ENCODE data around the gene IL1A. TPM values are rescaled to one million over a fixed set of nuclear protein-coding genes. Genes with fewer than 3 reads are reported as not detected.

IL1A gene
- total RNA-seq, 1 donor from 2014 or later = 82.7 TPM

DNA sequence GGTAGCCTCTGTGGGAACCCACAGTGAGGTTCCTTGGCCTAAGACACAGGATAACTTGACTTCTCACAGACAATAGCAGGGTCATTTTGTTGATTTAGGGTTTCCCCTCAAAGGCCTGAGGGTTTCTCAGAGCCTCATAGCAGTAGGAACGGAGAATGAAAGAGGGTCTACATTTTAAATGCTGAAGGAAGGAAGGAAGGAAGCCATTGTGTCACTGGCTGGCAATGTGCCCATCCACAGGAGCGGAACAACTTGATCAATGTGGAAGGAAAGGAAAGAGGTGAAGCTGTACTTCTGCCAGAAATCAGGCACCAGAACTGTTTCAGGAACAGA lies 47.2 kb upstream of the IL1A start:
- Histone ChIP-seq H3K4me3 (ENCODE audit: low read depth, low read length) (no peak overlapping the region), H3K36me3 (ENCODE audit: control insufficient read depth, insufficient read depth, low read length) (peaks cover 16% of the 10 kb centered on the region), H3K27me3 (ENCODE audit: control insufficient read depth, insufficient read depth, low read length) (no peaks in the 10 kb centered on the region)
- TF ChIP-seq, protein P1, sequence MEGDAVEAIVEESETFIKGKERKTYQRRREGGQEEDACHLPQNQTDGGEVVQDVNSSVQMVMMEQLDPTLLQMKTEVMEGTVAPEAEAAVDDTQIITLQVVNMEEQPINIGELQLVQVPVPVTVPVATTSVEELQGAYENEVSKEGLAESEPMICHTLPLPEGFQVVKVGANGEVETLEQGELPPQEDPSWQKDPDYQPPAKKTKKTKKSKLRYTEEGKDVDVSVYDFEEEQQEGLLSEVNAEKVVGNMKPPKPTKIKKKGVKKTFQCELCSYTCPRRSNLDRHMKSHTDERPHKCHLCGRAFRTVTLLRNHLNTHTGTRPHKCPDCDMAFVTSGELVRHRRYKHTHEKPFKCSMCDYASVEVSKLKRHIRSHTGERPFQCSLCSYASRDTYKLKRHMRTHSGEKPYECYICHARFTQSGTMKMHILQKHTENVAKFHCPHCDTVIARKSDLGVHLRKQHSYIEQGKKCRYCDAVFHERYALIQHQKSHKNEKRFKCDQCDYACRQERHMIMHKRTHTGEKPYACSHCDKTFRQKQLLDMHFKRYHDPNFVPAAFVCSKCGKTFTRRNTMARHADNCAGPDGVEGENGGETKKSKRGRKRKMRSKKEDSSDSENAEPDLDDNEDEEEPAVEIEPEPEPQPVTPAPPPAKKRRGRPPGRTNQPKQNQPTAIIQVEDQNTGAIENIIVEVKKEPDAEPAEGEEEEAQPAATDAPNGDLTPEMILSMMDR (IDR thresholded peaks at IDR 0.05; ENCODE audit: insufficient read depth, low read length, severe bottlenecking) = no peak
- DNase-seq (ENCODE audit: low read depth) (no peak), FAIRE-seq (no peak)

GRCh38 chr2:112830682-112831512 lies 46.6 kb upstream of the IL1A start:
- DNase-seq (ENCODE audit: low read depth) (no peak), FAIRE-seq (no peak)
- Histone ChIP-seq H3K36me3 (ENCODE audit: control insufficient read depth, insufficient read depth, low read length) (peaks cover 16% of the 10 kb centered on the region), H3K4me3 (ENCODE audit: low read depth, low read length) (no peak overlapping the region), H3K27me3 (ENCODE audit: control insufficient read depth, insufficient read depth, low read length) (no peaks in the 10 kb centered on the region)
- TF ChIP-seq, protein P1 (IDR thresholded peaks at IDR 0.05; ENCODE audit: insufficient read depth, low read length, severe bottlenecking) = no peak

DNA sequence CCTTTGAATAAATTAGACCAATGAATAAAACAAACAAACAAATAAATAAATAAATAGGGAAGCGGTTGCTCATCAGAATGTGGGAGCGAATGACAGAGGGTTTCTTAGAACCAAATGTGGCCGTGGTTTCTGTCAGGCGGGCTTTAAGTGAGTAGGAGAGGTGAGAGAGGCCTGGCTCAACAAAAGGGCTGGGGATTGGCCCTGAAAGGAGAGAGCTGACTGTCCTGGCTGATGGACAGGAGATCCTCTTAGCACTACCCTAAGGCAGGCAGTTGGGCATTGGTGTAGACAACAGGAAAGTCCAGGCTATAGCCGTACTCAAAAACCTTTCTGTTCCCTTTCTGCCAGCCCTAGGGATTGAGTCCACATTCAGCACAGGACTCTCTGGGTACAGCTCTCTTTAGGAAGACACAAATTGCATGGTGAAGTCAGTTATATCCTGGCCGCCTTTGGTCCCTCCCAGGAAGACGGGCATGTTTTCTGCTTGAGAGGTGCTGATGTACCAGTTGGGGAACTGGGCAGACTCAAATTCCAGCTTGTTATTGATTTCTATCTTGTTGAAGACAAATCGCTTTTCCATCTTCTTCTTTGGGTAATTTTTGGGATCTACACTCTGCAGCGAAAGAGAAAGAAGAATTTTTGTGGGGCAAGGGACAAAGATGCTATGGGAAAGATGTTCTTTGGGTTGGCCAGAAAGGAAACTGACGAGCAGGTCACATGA lies 45.8 kb upstream of the IL1A start:
- Histone ChIP-seq H3K27me3 (ENCODE audit: control insufficient read depth, insufficient read depth, low read length) (no peaks in the 10 kb centered on the region), H3K4me3 (ENCODE audit: low read depth, low read length) (no peak overlapping the region), H3K36me3 (ENCODE audit: control insufficient read depth, insufficient read depth, low read length) (peaks cover 16% of the 10 kb centered on the region)
- no peak for FAIRE-seq
- no peak for DNase-seq (ENCODE audit: low read depth)
- TF ChIP-seq, protein P1 (IDR thresholded peaks at IDR 0.05; ENCODE audit: insufficient read depth, low read length, severe bottlenecking) = no peak

DNA sequence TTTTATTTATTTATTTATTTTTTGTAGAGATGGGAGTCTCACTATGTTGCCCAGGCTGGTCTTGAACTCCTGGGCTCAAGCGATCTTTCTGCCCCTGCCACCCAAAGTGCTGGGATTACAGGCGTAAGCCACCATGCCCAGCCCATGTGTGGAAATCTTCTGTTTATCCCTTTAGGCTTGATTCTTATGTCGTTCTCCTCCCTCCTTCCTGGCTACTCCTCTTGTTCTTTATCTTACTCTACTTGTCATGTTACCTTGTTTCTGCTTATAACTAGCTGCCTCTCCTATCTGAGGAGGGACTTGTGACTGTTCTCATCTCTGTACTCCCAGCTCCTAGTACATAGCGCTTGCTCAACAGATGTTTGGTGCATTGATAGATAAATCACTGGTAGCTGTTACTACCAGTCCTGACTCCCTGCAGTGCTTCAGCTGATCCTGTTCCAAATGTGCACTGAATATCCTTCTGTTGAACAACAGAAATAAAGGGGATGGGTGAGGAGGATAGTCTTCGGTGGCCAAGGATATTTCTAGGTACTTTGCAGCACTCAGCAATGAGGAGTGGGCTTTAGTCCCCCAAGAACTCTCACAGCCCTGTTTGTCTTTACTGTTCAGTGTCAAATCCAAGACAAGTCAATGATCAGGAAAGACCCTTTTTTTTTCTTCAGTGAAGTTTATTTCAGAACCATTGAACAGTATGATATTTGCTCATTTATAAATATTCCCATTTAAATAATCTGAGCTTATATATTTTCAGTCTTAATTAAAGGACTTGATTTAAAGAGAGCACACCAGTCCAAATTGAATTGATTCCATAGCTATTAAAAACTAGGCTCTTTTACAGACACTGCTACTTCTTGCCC lies 45.0 kb upstream of the IL1A start:
- Histone ChIP-seq H3K36me3 (ENCODE audit: control insufficient read depth, insufficient read depth, low read length) (peaks cover 16% of the 10 kb centered on the region), H3K4me3 (ENCODE audit: low read depth, low read length) (no peak overlapping the region), H3K27me3 (ENCODE audit: control insufficient read depth, insufficient read depth, low read length) (no peaks in the 10 kb centered on the region)
- FAIRE-seq (no peak), DNase-seq (ENCODE audit: low read depth) (no peak)
- TF ChIP-seq, protein P1 (IDR thresholded peaks at IDR 0.05; ENCODE audit: insufficient read depth, low read length, severe bottlenecking) = no peak

GRCh38 chr2:112828251-112828691 lies 44.0 kb upstream of the IL1A start:
- DNase-seq (ENCODE audit: low read depth) (no peak), FAIRE-seq (no peak)
- Histone ChIP-seq H3K27me3 (ENCODE audit: control insufficient read depth, insufficient read depth, low read length) (no peaks in the 10 kb centered on the region), H3K4me3 (ENCODE audit: low read depth, low read length) (no peak overlapping the region), H3K36me3 (ENCODE audit: control insufficient read depth, insufficient read depth, low read length) (peaks cover 13% of the 10 kb centered on the region)
- TF ChIP-seq, protein P1 (IDR thresholded peaks at IDR 0.05; ENCODE audit: insufficient read depth, low read length, severe bottlenecking) = no peak

All from bronchial epithelial cell (primary cell).